GM21381 (cell line): ENCODE results near the gene ATF2.

Experiments
- ATAC-seq: cut with Tn5 transposase; IDR thresholded peaks from one replicate; pipeline ENCODE4 v1.9.1; 2021; ENCODE audit warnings: mild to moderate bottlenecking, moderate library complexity; ENCODE audit not compliant: unreplicated experiment

Gene ATF2, protein sequence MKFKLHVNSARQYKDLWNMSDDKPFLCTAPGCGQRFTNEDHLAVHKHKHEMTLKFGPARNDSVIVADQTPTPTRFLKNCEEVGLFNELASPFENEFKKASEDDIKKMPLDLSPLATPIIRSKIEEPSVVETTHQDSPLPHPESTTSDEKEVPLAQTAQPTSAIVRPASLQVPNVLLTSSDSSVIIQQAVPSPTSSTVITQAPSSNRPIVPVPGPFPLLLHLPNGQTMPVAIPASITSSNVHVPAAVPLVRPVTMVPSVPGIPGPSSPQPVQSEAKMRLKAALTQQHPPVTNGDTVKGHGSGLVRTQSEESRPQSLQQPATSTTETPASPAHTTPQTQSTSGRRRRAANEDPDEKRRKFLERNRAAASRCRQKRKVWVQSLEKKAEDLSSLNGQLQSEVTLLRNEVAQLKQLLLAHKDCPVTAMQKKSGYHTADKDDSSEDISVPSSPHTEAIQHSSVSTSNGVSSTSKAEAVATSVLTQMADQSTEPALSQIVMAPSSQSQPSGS

DNA sequence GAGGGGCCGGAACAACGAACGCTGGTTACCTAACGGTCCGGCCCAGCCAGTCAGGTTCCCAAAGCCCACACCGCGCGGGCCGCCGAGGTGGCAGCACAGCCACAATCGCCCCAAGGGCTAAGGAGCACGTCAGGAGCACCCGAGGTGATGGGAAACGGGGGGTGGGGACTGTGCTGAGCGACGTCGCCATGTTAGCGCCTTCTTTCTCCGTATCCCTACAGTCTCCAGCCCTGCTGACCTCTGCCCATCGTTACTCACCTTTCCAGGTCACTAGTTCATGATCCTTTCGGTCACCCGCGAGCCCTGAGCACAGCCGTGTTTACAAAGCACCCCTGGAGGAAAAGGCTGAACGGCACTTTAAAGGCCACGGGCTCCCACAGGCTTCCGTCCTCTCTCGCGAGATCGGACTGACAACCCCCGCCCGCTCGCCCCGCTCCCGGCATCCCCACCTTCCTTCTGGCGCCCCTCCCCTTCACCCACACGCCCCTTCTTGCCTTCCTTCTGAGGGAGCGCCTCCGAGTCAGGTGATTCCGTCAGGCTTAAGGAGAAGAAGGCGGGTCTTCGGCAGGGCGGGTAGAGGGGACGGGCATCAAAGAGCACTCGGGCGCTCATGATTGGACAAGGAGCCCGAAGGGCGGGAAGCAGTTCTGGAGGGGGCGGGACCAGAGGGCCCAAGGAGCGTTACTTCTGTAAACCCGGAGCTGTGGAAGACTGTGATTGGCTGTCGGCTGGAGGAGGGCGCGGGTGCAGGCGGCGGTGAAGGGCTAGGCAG, at the start of gene ATF2:
TSS of gene ATF2 (minus strand) at position 412 of the 772 bp plus-strand sequence. CDS start 31,760 bp downstream, outside the sequence.
- ATAC-seq, result peak; percentile 93

- no peak for ATAC-seq
Measured at GRCh38 chr2:175207741-175208438, 39.9 kb upstream of the ATF2 start.

GRCh38 chr2:175206866-175207265, 38.9 kb upstream of the ATF2 start:
- ATAC-seq, result no peak

DNA sequence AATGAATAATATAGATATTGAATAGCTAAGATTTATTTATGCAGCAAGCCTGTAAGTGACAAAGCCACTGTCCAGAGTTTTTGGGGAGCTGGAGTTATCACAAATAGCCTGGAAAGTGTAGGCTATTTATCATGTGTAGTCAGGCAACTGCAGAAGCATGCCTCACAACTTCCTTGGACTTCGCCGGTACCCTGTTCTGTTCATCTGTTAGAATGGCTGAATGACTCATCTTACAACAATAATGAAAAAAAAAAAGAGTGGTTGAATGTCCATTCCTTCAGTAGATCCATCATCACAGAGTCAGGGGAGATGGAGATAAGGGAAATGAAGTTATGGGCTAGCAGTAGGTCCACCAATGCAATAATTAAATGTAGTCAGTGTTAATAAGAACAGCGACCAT, 37.5 kb upstream of the ATF2 start:
- no peak for ATAC-seq

GRCh38 chr2:175203621-175204496, 35.9 kb upstream of the ATF2 start:
- ATAC-seq, result peak; percentile 88

DNA sequence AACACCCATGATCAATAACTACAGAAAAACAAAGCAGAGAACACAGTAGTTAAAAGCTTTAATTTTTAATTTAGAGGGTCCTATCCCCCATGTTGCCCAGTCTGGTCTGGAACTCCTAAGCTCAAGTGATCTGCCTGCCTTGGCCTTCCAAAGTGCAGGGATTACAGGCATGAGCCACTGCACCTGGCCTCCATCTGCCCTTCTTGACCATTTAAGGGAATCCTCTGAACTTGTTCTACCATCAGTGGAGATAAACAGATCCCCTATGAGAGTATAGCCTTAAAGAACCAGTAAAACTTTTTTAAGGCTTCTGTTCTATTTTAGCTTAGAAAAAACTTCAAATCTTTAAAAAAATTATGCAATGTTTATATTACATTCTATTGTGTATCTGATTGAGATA, 27.0 kb upstream of the ATF2 start:
- no peak for ATAC-seq

GRCh38 chr2:175188761-175189160, 20.8 kb upstream of the ATF2 start:
- no peak for ATAC-seq

DNA sequence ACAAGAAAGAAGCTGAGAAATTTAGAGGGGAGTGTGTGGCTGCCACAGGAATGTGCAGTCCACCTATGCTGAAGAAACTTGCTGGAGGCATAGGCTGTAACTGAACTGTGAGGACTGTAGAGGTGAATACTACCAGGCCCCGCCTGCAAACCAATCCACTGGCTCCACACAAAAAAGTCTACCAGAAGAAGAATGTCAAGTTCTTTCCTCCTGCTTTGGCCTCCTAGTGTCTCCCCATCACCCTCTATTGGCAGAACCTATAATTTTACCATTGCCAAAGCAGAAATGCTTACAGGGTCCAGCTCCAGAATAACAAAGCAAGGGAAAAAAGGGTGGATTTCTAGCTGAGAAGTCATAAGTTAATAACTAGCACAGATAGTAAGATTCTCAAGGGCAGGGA, 19.4 kb upstream of the ATF2 start:
- ATAC-seq, result no peak

DNA sequence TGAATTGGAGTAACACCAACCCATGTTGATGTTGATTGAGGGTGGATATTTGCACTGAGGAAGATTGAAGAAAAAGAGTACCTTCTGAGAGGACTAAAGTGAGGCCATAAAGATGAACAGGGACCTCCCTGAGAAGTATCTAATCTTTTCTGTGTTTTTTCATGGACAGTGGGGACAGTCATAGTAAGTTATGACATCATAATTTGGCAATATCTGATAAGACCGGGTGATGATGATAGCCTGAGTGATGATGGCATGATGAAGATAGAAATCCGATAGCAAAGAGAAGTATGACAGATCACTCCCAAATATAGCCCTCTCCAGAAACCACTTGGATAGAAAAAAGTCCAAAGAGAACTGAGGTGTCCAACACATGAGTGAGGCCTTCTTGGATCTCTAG, 15.7 kb upstream of the ATF2 start:
- no peak for ATAC-seq

GRCh38 chr2:175181877-175182308, 13.9 kb upstream of the ATF2 start:
- peak; percentile 1 for ATAC-seq

DNA sequence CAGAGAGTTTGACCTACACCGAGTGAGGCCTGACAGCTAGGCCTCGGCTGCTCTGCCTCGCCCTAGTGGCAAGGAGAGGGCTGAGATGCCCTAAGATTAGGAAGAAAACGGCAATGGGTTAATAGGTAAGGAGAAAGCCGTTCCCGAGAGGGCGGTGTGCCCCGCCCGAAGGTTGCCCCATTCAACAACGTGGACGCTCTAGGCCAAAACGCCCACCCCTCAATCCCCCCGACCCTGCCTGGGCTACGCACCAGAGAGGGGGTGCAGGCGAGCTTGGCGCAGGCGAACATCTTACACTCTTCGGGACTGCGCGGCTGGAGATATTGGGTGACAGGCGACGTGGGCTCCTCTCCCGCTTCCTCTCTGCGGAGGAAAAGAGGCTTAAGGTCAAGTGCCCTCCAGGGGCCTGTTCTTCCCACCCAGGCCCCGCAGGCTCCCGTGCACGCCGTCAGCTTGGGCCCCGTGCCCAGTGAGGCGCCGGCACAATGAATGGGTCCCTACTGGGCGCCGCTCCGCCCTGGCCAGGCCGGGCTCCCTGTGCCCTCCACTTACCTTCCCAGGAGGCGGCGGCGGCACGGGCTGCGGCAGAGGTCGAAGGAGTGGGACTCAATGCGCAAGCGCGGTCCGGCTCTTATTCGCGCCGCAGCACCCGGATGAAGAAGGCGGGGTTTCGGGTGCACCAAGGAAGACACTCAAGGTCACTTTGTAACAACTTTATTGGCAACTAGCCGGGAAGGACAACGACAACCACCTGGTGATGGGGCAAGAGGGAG, 13.3 kb upstream of the ATF2 start, which contains the start of gene ATP5MC3:
TSS of gene ATP5MC3 (minus strand) at position 607 of the 773 bp plus-strand sequence. CDS start at position 290, 317 bp downstream.
- ATAC-seq, result peak; percentile 85

DNA sequence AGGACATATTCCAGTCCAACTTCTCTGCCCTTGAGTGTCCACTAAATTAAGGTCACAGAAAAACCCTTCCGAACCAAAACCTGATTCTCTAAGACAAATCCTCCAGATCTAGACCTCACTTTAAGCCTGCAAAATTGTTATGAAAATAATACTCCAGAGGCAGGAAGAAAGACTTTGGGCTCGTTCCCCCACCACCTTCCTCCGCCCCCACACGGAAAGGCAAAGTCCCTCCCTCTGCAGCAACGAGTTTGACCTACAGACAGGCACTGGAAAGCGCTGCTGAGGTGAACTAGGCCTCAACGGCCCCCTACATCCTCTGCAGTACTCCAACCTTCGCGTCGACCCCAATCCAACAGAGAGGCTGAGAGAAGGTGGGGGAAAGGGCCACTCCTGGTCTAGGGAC, 12.7 kb upstream of the ATF2 start:
- ATAC-seq, result peak; percentile 43

GRCh38 chr2:175176624-175177023, 8.6 kb upstream of the ATF2 start:
- ATAC-seq, result no peak

DNA sequence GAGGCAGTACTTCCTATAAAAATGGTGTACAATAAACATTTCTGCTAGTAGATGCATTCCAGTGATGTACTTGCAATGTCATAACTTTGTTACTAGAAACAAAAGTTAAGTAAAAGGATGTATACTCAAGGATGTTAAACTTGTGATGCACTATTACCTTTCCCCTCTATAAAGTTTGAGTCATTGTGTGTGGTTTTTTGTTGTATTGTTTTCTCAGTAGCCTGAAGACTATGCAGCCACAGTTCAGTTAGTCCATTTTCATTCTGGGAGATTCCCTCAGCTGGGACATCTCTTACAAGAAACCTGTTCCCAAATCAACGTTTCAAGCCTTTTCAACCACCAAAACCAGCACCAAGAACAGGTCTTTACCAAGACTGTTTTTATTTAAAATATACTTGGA, 7.9 kb upstream of the ATF2 start:
- ATAC-seq, result no peak

DNA sequence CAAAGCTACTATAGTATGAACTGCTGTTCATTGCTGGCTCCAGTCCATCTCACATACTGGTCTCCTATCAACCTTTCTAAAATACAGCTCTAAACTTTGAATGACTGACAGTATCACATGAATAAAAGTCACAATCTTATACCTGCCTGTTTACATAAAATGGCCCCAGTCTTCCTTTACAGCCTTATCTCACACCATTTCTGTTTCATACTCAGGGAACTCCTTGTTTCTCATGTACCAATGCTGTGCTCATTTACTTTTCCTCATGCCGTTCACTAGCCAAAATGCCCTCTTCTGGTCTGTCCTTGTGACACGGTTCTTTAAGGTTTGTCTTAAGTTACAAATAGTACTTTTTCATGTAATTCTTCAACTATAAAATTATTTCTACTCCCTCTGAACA, 7.3 kb upstream of the ATF2 start:
- ATAC-seq, result no peak

GRCh38 chr2:175170659-175171304, 2.8 kb upstream of the ATF2 start:
- no peak for ATAC-seq

DNA sequence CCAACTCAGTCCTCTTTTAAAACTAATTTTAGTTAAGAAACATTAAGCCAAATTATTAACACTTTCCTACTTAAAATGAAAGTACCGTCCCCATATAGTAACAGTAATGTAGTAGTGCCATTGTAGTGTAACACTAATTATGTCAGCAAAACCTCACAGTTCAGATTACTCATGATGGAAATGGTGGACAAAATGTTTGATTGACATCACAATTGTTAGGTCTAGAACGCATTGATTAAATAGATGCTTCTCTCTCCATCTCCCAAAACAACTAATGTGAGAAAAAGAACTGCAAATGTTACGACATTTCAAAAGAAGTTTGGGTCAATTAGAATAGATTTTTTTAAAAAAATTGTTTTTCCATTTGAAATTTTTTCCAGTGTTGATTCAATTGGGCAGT, 1.2 kb upstream of the ATF2 start:
- ATAC-seq, result no peak

DNA sequence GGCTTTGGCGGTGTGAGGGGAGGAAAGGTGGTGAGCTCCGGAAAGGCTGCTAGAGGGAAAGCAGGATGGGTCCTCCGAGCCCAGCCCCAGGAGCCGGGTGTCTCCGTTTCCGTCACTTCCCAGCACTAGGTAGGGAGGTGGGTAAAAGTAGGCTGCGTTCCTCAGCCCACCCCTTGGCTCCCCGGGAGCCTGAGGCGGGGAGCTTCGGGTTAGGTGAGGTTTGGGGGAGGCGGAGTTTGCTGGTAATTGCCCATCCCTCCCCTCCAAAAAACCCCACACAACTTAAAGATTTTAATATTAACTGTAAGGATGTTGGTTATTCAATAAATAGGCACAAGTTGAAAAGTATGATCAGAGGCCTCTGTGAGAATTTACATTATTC, 552 bp upstream of the ATF2 start:
- peak; percentile 24 for ATAC-seq
